Measurements from ENCODE around the gene LRP11.
"Not testable (repeated sequence)": the region's sequence is repeated elsewhere in the genome, so short reads cannot be mapped to it uniquely, and the experiment has no call there.

Gene LRP11

GRCh38 chr6:149864578-149865535 lies 698 bp upstream of the LRP11 start:
- peak; percentile 43 for DNase-seq (ENCODE audit: extremely low read depth, low read depth)
- TF ChIP-seq CTCF (IDR thresholded peaks at IDR 0.05; ENCODE audit: low read depth, low read length) = peak; percentile 72

DNA sequence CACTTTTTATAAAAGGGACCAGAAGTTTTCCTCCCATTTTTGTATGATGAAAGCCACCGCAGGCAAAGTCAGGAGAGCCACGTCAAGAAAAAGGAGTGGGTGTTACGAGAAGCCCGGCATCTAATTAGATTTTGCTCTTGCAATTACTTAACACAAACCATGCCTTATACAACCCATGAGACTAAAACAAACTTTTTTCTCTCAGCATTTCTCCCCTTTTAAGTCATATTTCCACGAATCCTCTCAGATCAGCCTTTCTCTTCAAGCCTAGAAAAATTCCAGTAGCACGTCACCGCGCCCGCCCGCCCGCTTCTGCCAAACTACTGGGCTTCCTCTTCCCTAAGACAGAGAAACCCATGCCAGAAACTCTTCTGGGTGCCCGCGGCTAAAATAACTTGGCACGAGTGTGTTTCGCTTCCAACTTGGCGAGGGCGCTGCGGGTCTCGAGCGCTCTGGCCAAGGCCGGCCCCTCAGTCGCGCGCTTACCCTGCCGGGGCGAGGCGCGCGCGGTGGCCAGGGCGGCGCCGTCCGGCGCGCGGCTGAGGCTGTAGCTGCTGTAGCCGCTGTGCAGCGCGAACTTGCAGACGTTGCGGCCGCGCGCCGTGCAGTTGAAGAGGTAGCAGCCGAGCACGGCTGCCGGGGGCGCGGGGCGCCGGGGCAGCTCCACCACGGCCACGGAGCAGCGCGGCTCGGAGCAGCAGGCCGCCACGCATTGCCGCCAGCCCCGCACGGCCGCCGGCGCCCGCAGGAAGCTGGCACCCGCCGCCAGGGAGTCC lies 1.0 kb downstream of the LRP11 start:
- peak; percentile 61 for DNase-seq (ENCODE audit: extremely low read depth, low read depth)
- no peak for TF ChIP-seq CTCF (IDR thresholded peaks at IDR 0.05; ENCODE audit: low read depth, low read length)

GRCh38 chr6:149862424-149862738 lies 1.8 kb downstream of the LRP11 start:
- DNase-seq (ENCODE audit: extremely low read depth, low read depth) = not testable (repeated sequence)

- no peak for TF ChIP-seq CTCF (IDR thresholded peaks at IDR 0.05; ENCODE audit: low read depth, low read length)
- DNase-seq (ENCODE audit: extremely low read depth, low read depth) = no peak
Observed at GRCh38 chr6:149861603-149862423, 2.3 kb downstream of the LRP11 start.

GRCh38 chr6:149860834-149861602 lies 3.1 kb downstream of the LRP11 start:
- DNase-seq (ENCODE audit: extremely low read depth, low read depth) = no peak
- peak; percentile 3; the same call in 1 of the 2 replicates for TF ChIP-seq CTCF (IDR thresholded peaks at IDR 0.05; ENCODE audit: low read depth, low read length)

GRCh38 chr6:149860513-149860833 lies 3.7 kb downstream of the LRP11 start:
- no peak for DNase-seq (ENCODE audit: extremely low read depth, low read depth)
- TF ChIP-seq CTCF (IDR thresholded peaks at IDR 0.05; ENCODE audit: low read depth, low read length) = no peak

DNA sequence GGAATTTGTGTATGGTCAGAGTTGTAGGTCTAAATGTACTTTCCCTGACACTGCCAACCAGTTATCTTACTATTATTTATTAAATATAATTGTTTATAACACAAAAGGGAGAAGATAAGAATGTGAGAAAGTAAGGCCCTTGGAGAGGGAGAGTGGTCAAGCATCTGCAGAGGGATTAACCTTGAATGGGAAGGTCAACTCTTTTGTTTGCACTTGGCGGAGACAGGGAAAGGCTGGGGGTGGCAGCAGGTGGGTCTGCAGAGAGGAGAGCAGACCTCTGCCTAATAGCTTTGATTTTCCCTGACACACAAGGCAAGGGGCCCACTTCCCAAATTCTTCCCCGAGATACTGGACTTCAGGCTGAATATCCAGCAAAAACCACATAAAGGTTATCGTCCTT lies 4.2 kb downstream of the LRP11 start:
- no peak for DNase-seq (ENCODE audit: extremely low read depth, low read depth)
- TF ChIP-seq CTCF (IDR thresholded peaks at IDR 0.05; ENCODE audit: low read depth, low read length) = no peak

Measured in AG09319 (cell line).